HUDEP-2 (cell line): Measurements from ENCODE around the gene DNASE2B.
"Not testable (repeated sequence)": the region's sequence is repeated elsewhere in the genome, so short reads cannot be mapped to it uniquely, and the experiment has no call there.

Experiments
- DNase-seq, 76 experiments: peaks; one replicate each; lab custom pipeline; 2025; ENCODE audit not compliant: unreplicated experiment in 76 of 76; lab: John Stamatoyannopoulos, UW

The DNASE2B gene

GRCh38 chr1:84442747-84443646 is 44.7 kb downstream of the DNASE2B start:
- not testable (repeated sequence) for DNase-seq

GRCh38 chr1:84448704-84449103 is 50.4 kb downstream of the DNASE2B start:
- DNase-seq: not testable (repeated sequence)

GRCh38 chr1:84450910-84451309 is 52.6 kb downstream of the DNASE2B start:
- no peak for DNase-seq

GRCh38 chr1:84452436-84452835 is 54.2 kb downstream of the DNASE2B start:
- no peak for DNase-seq

- DNase-seq: no peak
These were observed 63.8 kb downstream of the DNASE2B start for GRCh38 chr1:84462118-84462517.
